Body of pancreas (tissue), 4 donors: Measurements from ENCODE around the gene SEMA3D. TPM values are rescaled to one million over a fixed set of nuclear protein-coding genes. Genes with fewer than 3 reads are reported as not detected.

ENCODE experiments used
- ATAC-seq: fragments of 150-250 bp; one replicate; pipeline ENCODE4 v1.9.1; 2016
- DNase-seq, 4 donors: peaks; one replicate each; pipeline ENCODE4 v3.0.0-alpha.2; 2019
- H3K27ac ChIP-seq, 4 donors: fragments of 200-600 bp; sonication (generic); 1 replicate in 3 of 4; 2 replicates in 1 of 4; pipeline versions ENCODE4 v1.5.1 to v1.6.1; 2016 to 2019; ENCODE audit warnings: mild to moderate bottlenecking in 1 of 4, mixed read lengths in 1 of 4, moderate library complexity in 1 of 4
- H3K27me3 ChIP-seq, 2 donors: fragments of 200-600 bp; sonication (generic); one replicate each; pipeline ENCODE4 v1.6.0; 2016; ENCODE audit warnings: mild to moderate bottlenecking in 1 of 2
- H3K36me3 ChIP-seq, 2 donors: fragments of 200-600 bp; sonication (generic); replicated peaks in 1 of 2; 2 replicates each; pipeline ENCODE4 v1.5.1; 2016; ENCODE audit warnings: low read depth in 2 of 2; ENCODE audit not compliant: insufficient read depth in 1 of 2
- H3K4me1 ChIP-seq: fragments of 200-600 bp; sonication (generic); one replicate; pipeline ENCODE4 v1.6.0; 2016
- H3K4me3 ChIP-seq, 2 donors: fragments of 200-600 bp; sonication (generic); 1 replicate in 1 of 2; 2 replicates in 1 of 2; pipeline ENCODE4 v1.5.1; 2016 to 2019
- H3K9me3 ChIP-seq, 3 donors: fragments of 200-600 bp; sonication (generic); 1 replicate in 2 of 3; 2 replicates in 1 of 3; pipeline ENCODE4 v1.5.1; 2016
- CTCF ChIP-seq, 7 experiments: fragments of 450-650 bp in 4 of 7; fragments of 200-600 bp in 3 of 7; sonication (generic) in 3 of 7; IDR thresholded peaks; one replicate each; pipeline ENCODE4 v1.5.1; 2016 to 2019; ENCODE audit warnings: antibody characterized with exemption in 7 of 7
- POLR2A ChIP-seq, 3 donors: fragments of 450-650 bp; IDR thresholded peaks; one replicate each; pipeline ENCODE4 v1.6.1; 2016; ENCODE audit warnings: antibody characterized with exemption in 3 of 3, mild to moderate bottlenecking in 2 of 3
- WGBS, 2 donors: methylation state at CpG; one replicate each; pipeline ENCODE4 v1.1.5; 2017; 5-methylcytosine and 5-hydroxymethylcytosine counted together
- intact Hi-C: fragments of 100-400 bp; cut with DNase I; formaldehyde crosslinking; loops from one replicate; pipeline ENCODE4 v1.15.1; 2023
- total RNA-seq, 2 donors: library from RNA; depleted of rRNA; stranded (reverse); fragments of >200 nt; gene quantifications; one replicate each; pipeline ENCODE4 v1.1.0, GENCODE V29; 2016

The SEMA3D gene
- total RNA-seq, 2 donors from 2014 or later, result 0.66 to 1.3 TPM

- no peaks in the 10 kb centered on the region for H3K36me3 ChIP-seq
- no peak for TF ChIP-seq POLR2A (IDR thresholded peaks at IDR 0.05)
- TF ChIP-seq CTCF (IDR thresholded peaks at IDR 0.05), result no peak
- H3K4me1 ChIP-seq, result no peaks in the 10 kb centered on the region
- ATAC-seq (no peak), DNase-seq (no peak)
- no peak overlapping the region for H3K4me3 ChIP-seq
- no peak overlapping the region for H3K27ac ChIP-seq
- no peaks in the 10 kb centered on the region for H3K27me3 ChIP-seq
- no peaks in the 10 kb centered on the region for H3K9me3 ChIP-seq
- WGBS, 2 donors, result 29 to 51% methylated on average over 6 of the region's 6 CpGs
- intact Hi-C loops, result no loop called here
These were observed 96.7 kb downstream of the SEMA3D start for GRCh38 chr7:85090143-85090542.

GRCh38 chr7:85081846-85082245 lies 105.0 kb downstream of the SEMA3D start:
- Histone ChIP-seq H3K27ac (no peak overlapping the region), H3K9me3 (no peaks in the 10 kb centered on the region), H3K4me3 (no peak overlapping the region), H3K36me3 (no peaks in the 10 kb centered on the region), H3K4me1 (no peaks in the 10 kb centered on the region), H3K27me3 (no peaks in the 10 kb centered on the region)
- WGBS, 2 donors, result 56 to 61% methylated on average over 1 of the region's 1 CpG
- TF ChIP-seq CTCF (IDR thresholded peaks at IDR 0.05), result no peak
- no peak for TF ChIP-seq POLR2A (IDR thresholded peaks at IDR 0.05)
- DNase-seq (no peak), ATAC-seq (no peak)
- intact Hi-C loops, result no loop called here

- Histone ChIP-seq H3K36me3 (no peaks in the 10 kb centered on the region), H3K27me3 (no peaks in the 10 kb centered on the region), H3K4me1 (no peaks in the 10 kb centered on the region), H3K27ac (no peak overlapping the region), H3K4me3 (no peak overlapping the region), H3K9me3 (no peaks in the 10 kb centered on the region)
- no peak for ATAC-seq
- no peak for TF ChIP-seq POLR2A (IDR thresholded peaks at IDR 0.05)
- TF ChIP-seq CTCF (IDR thresholded peaks at IDR 0.05), result no peak
- 2 to 7% methylated on average over 1 of the region's 1 CpG for WGBS, 2 donors
- DNase-seq, result no peak
- intact Hi-C loops, result no loop called here
These were observed 105.5 kb downstream of the SEMA3D start for GRCh38 chr7:85081392-85081791.

- TF ChIP-seq CTCF (IDR thresholded peaks at IDR 0.05), result no peak
- no peak for TF ChIP-seq POLR2A (IDR thresholded peaks at IDR 0.05)
- ATAC-seq (no peak), DNase-seq (no peak)
- no peak overlapping the region for H3K27ac ChIP-seq
- no peaks in the 10 kb centered on the region for H3K9me3 ChIP-seq
- intact Hi-C loops, result no loop called here
- no peaks in the 10 kb centered on the region for H3K36me3 ChIP-seq
- no peaks in the 10 kb centered on the region for H3K4me1 ChIP-seq
- H3K27me3 ChIP-seq, result no peaks in the 10 kb centered on the region
- H3K4me3 ChIP-seq, result no peak overlapping the region
- WGBS, 2 donors, result 46 to 78% methylated on average over 1 of the region's 1 CpG
These were observed 107.4 kb downstream of the SEMA3D start for GRCh38 chr7:85079434-85079833.

GRCh38 chr7:85078181-85078580 lies 108.7 kb downstream of the SEMA3D start:
- Histone ChIP-seq H3K4me1 (no peaks in the 10 kb centered on the region), H3K9me3 (no peaks in the 10 kb centered on the region), H3K36me3 (no peaks in the 10 kb centered on the region), H3K27me3 (no peaks in the 10 kb centered on the region), H3K27ac (no peak overlapping the region), H3K4me3 (no peak overlapping the region)
- WGBS, 2 donors, result 58 to 65% methylated on average over 3 of the region's 3 CpGs
- no peak for DNase-seq
- ATAC-seq, result no peak
- intact Hi-C loops, result no loop called here
- TF ChIP-seq POLR2A (IDR thresholded peaks at IDR 0.05) (no peak), CTCF (IDR thresholded peaks at IDR 0.05) (no peak)
